ENCODE measurements around the gene SAPCD2. TPM values are rescaled to one million over a fixed set of nuclear protein-coding genes. Genes with fewer than 3 reads are reported as not detected.

The SAPCD2 gene
- total RNA-seq, 2 donors from 2014 or later = 9.5 to 20.8 TPM

- no peaks in the 10 kb centered on the region for H3K27me3 Mint-ChIP-seq
These were observed 53.3 kb downstream of the SAPCD2 start for GRCh38 chr9:137017071-137017470.

GRCh38 chr9:137016436-137016835, 53.9 kb downstream of the SAPCD2 start:
- ATAC-seq (no peak), DNase-seq (ENCODE audit: low spot score) (no peak)
- H3K4me3 Mint-ChIP-seq = no peak overlapping the region
- no peaks in the 10 kb centered on the region for H3K27me3 Mint-ChIP-seq
- no peaks in the 10 kb centered on the region for H3K36me3 Mint-ChIP-seq
- no peak overlapping the region for H3K27ac Mint-ChIP-seq
- H3K9me3 Mint-ChIP-seq = no peaks in the 10 kb centered on the region
- H3K4me1 Mint-ChIP-seq (ENCODE audit: low read depth in 2 of 2) = no peaks in the 10 kb centered on the region

More at GRCh38 chr9:137017071-137017470, 53.3 kb downstream of the SAPCD2 start:
- Mint-ChIP-seq H3K4me1 (ENCODE audit: low read depth in 2 of 2) (peaks cover 0 to 3% of the 10 kb centered on the region in 2 donors), H3K27ac (no peak overlapping the region), H3K4me3 (no peak overlapping the region), H3K9me3 (no peaks in the 10 kb centered on the region), H3K36me3 (no peaks in the 10 kb centered on the region)
- no peak for DNase-seq (ENCODE audit: low spot score)
- ATAC-seq = no peak

- Mint-ChIP-seq H3K36me3 (no peaks in the 10 kb centered on the region), H3K27me3 (no peaks in the 10 kb centered on the region), H3K27ac (no peak overlapping the region), H3K9me3 (no peaks in the 10 kb centered on the region), H3K4me3 (no peak overlapping the region), H3K4me1 (ENCODE audit: low read depth in 2 of 2) (no peaks in the 10 kb centered on the region)
- no peak for ATAC-seq
- no peak for DNase-seq (ENCODE audit: low spot score)
These were observed 54.4 kb downstream of the SAPCD2 start for GRCh38 chr9:137015976-137016375.

- no peaks in the 10 kb centered on the region for H3K36me3 Mint-ChIP-seq
- no peaks in the 10 kb centered on the region for H3K4me1 Mint-ChIP-seq (ENCODE audit: low read depth in 2 of 2)
- no peaks in the 10 kb centered on the region for H3K9me3 Mint-ChIP-seq
- DNase-seq (ENCODE audit: low spot score) = no peak
- H3K27ac Mint-ChIP-seq = no peak overlapping the region
- H3K4me3 Mint-ChIP-seq = no peak overlapping the region
- no peaks in the 10 kb centered on the region for H3K27me3 Mint-ChIP-seq
- no peak for ATAC-seq
These were observed 54.8 kb downstream of the SAPCD2 start for GRCh38 chr9:137015540-137015930.

- no peak overlapping the region for H3K4me3 Mint-ChIP-seq
- H3K27me3 Mint-ChIP-seq = no peaks in the 10 kb centered on the region
- H3K27ac Mint-ChIP-seq = no peak overlapping the region
- no peaks in the 10 kb centered on the region for H3K9me3 Mint-ChIP-seq
- no peaks in the 10 kb centered on the region for H3K4me1 Mint-ChIP-seq (ENCODE audit: low read depth in 2 of 2)
- DNase-seq (ENCODE audit: low spot score) (no peak), ATAC-seq (no peak)
- no peaks in the 10 kb centered on the region for H3K36me3 Mint-ChIP-seq
These were observed 55.4 kb downstream of the SAPCD2 start for GRCh38 chr9:137014776-137015539.

GRCh38 chr9:137014166-137014565, 56.2 kb downstream of the SAPCD2 start:
- H3K27me3 Mint-ChIP-seq = no peaks in the 10 kb centered on the region
- H3K27ac Mint-ChIP-seq = no peak overlapping the region
- no peaks in the 10 kb centered on the region for H3K9me3 Mint-ChIP-seq
- no peaks in the 10 kb centered on the region for H3K36me3 Mint-ChIP-seq
- ATAC-seq = no peak
- DNase-seq (ENCODE audit: low spot score) = no peak
- no peak overlapping the region for H3K4me3 Mint-ChIP-seq
- H3K4me1 Mint-ChIP-seq (ENCODE audit: low read depth in 2 of 2) = no peaks in the 10 kb centered on the region

- H3K9me3 Mint-ChIP-seq = no peaks in the 10 kb centered on the region
- ATAC-seq (no peak), DNase-seq (ENCODE audit: low spot score) (no peak)
- H3K36me3 Mint-ChIP-seq = no peaks in the 10 kb centered on the region
- H3K27ac Mint-ChIP-seq = no peak overlapping the region
- H3K4me1 Mint-ChIP-seq (ENCODE audit: low read depth in 2 of 2) = no peaks in the 10 kb centered on the region
- no peaks in the 10 kb centered on the region for H3K27me3 Mint-ChIP-seq
- H3K4me3 Mint-ChIP-seq = no peak overlapping the region
These were observed 56.8 kb downstream of the SAPCD2 start for GRCh38 chr9:137013571-137013940.

GRCh38 chr9:137012694-137013570, 57.4 kb downstream of the SAPCD2 start:
- Mint-ChIP-seq H3K9me3 (no peaks in the 10 kb centered on the region), H3K4me1 (ENCODE audit: low read depth in 2 of 2) (no peaks in the 10 kb centered on the region)

More at GRCh38 chr9:137012694-137013570, 57.4 kb downstream of the SAPCD2 start:
- DNase-seq (ENCODE audit: low spot score) (no peak), ATAC-seq (no peak)
- Mint-ChIP-seq H3K27me3 (no peaks in the 10 kb centered on the region), H3K36me3 (no peaks in the 10 kb centered on the region), H3K27ac (no peak overlapping the region), H3K4me3 (no peak overlapping the region)

Other genes starting within 250 kb of the SAPCD2 start
- gene AJM1, start 228.1 kb downstream of the SAPCD2 start, total RNA-seq = 10 to 100 TPM in 1 of 2 donors, 1 to 10 TPM in 1; 7.8 to 11.2 TPM
- 100 to 1,000 TPM in 1 of 2 donors, 10 to 100 TPM in 1; 71.5 to 108 TPM for gene PHPT1, start 221.1 kb downstream of the SAPCD2 start, total RNA-seq
- gene MAMDC4, start 218.2 kb downstream of the SAPCD2 start, total RNA-seq = 10 to 100 TPM; 16.0 to 17.2 TPM
- 100 to 1,000 TPM; 299 to 453 TPM for gene EDF1, start 204.2 kb downstream of the SAPCD2 start, total RNA-seq
- gene TRAF2, start 184.0 kb downstream of the SAPCD2 start, total RNA-seq = 100 to 1,000 TPM in 1 of 2 donors, 10 to 100 TPM in 1; 55.7 to 107 TPM
- 100 to 1,000 TPM; 102 to 155 TPM for gene FBXW5, start 125.8 kb downstream of the SAPCD2 start, total RNA-seq
- 1 to 10 TPM; 2.4 to 2.5 TPM for gene C8G, start 125.3 kb downstream of the SAPCD2 start, total RNA-seq
- 1 to 10 TPM; 2.0 to 2.2 TPM for gene LCN12, start 118.3 kb downstream of the SAPCD2 start, total RNA-seq
- gene PTGDS, start 93.1 kb downstream of the SAPCD2 start, total RNA-seq = 1 to 10 TPM; 1.7 to 4.4 TPM
- gene LCNL1, start 87.6 kb downstream of the SAPCD2 start, total RNA-seq = under 1 TPM in 1 of 2 donors, not detected in 1; 0.21 TPM
- 100 to 1,000 TPM in 1 of 2 donors, 10 to 100 TPM in 1; 64.0 to 118 TPM for gene PAXX, start 78.1 kb downstream of the SAPCD2 start, total RNA-seq
- 10 to 100 TPM in 1 of 2 donors, 1 to 10 TPM in 1; 4.3 to 38.2 TPM for gene CLIC3, start 74.0 kb downstream of the SAPCD2 start, total RNA-seq
- 100 to 1,000 TPM in 1 of 2 donors, 10 to 100 TPM in 1; 77.6 to 109 TPM for gene ABCA2, start 42.3 kb downstream of the SAPCD2 start, total RNA-seq
- 10 to 100 TPM; 10.0 to 17.8 TPM for gene FUT7, start 38.5 kb downstream of the SAPCD2 start, total RNA-seq
- 10 to 100 TPM; 11.2 to 41.7 TPM for gene NPDC1, start 24.4 kb downstream of the SAPCD2 start, total RNA-seq
- not detected for gene ENTPD2, start 16.5 kb downstream of the SAPCD2 start, total RNA-seq
- gene UAP1L1, start 7.0 kb upstream of the SAPCD2 start, total RNA-seq = 10 to 100 TPM; 19.9 to 22.0 TPM
- gene MAN1B1, start 16.4 kb upstream of the SAPCD2 start, total RNA-seq = 10 to 100 TPM; 34.1 to 55.8 TPM
- gene DPP7, start 44.2 kb upstream of the SAPCD2 start, total RNA-seq = 100 to 1,000 TPM; 188 to 310 TPM
- gene GRIN1, start 68.6 kb upstream of the SAPCD2 start, total RNA-seq = under 1 TPM in 1 of 2 donors, not detected in 1; 0.11 TPM
- gene LRRC26, start 99.5 kb upstream of the SAPCD2 start, total RNA-seq = not detected
- not detected for gene TMEM210, start 101.5 kb upstream of the SAPCD2 start, total RNA-seq
- 10 to 100 TPM; 75.5 to 98.1 TPM for gene ANAPC2, start 118.0 kb upstream of the SAPCD2 start, total RNA-seq
- gene SSNA1, start 118.1 kb upstream of the SAPCD2 start, total RNA-seq = 10 to 100 TPM; 78.3 to 91.4 TPM
- gene TPRN, start 130.2 kb upstream of the SAPCD2 start, total RNA-seq = 10 to 100 TPM in 1 of 2 donors, 1 to 10 TPM in 1; 9.0 to 19.1 TPM
- gene TMEM203, start 135.1 kb upstream of the SAPCD2 start, total RNA-seq = 10 to 100 TPM; 25.0 to 43.9 TPM
- gene NDOR1, start 135.1 kb upstream of the SAPCD2 start, total RNA-seq = 10 to 100 TPM; 33.0 to 81.9 TPM
- 1 to 10 TPM; 1.4 to 1.9 TPM for gene RNF208, start 151.7 kb upstream of the SAPCD2 start, total RNA-seq
- gene CYSRT1, start 154.6 kb upstream of the SAPCD2 start, total RNA-seq = under 1 TPM; 0.29 to 0.33 TPM
- not detected for gene RNF224, start 156.9 kb upstream of the SAPCD2 start, total RNA-seq
- gene SLC34A3, start 160.3 kb upstream of the SAPCD2 start, total RNA-seq = not detected
- gene TUBB4B, start 170.7 kb upstream of the SAPCD2 start, total RNA-seq = 100 to 1,000 TPM; 332 to 432 TPM
- not detected for gene STPG3, start 180.7 kb upstream of the SAPCD2 start, total RNA-seq
- gene NELFB, start 184.8 kb upstream of the SAPCD2 start, total RNA-seq = 10 to 100 TPM; 58.8 to 90.3 TPM
- 10 to 100 TPM; 31.1 to 38.4 TPM for gene TOR4A, start 207.2 kb upstream of the SAPCD2 start, total RNA-seq
- gene NRARP, start 231.7 kb upstream of the SAPCD2 start, total RNA-seq = 1 to 10 TPM in 1 of 2 donors, under 1 TPM in 1; 0.88 to 2.6 TPM